GM12878 (cell line): ENCODE measurements around the gene FREY1. TPM values are rescaled to one million over a fixed set of nuclear protein-coding genes. Genes with fewer than 3 reads are reported as not detected.

ENCODE experiments used
- BCLAF1 ChIP-seq: fragments of 450-650 bp; IDR thresholded peaks from 2 replicates; pipeline ENCODE4 v1.6.1; 2017; ENCODE audit warnings: antibody characterized with exemption, mild to moderate bottlenecking, moderate library complexity
- EED ChIP-seq: sonication (generic); IDR thresholded peaks from 2 replicates; pipeline ENCODE4 v1.6.1; 2016; ENCODE audit warnings: antibody characterized with exemption, low read depth
- EGR1 ChIP-seq, 2 experiments: IDR thresholded peaks; 1 replicate in 1 of 2; 2 replicates in 1 of 2; pipeline ENCODE4 v1.6.1; 2011 to 2012; ENCODE audit warnings: low read depth in 2 of 2, low read length in 2 of 2, borderline replicate concordance in 1 of 2, mild to moderate bottlenecking in 1 of 2, moderate library complexity in 1 of 2
- ELK1 ChIP-seq: IDR thresholded peaks from 2 replicates; pipeline ENCODE4 v1.6.1; 2012; ENCODE audit warnings: low read depth, low read length, improper control_type of control experiment
- EZH2 ChIP-seq: IDR thresholded peaks from 2 replicates; pipeline ENCODE4 v1.6.1; 2012; ENCODE audit warnings: low read depth, mild to moderate bottlenecking, control low read depth, inconsistent platforms, low read length, borderline replicate concordance; ENCODE audit not compliant: control insufficient read depth
- IKZF2 ChIP-seq, 2 experiments: fragments of 450-650 bp; IDR thresholded peaks; 2 replicates each; pipeline ENCODE4 v1.6.1; 2017; ENCODE audit warnings: mild to moderate bottlenecking in 2 of 2, moderate library complexity in 2 of 2
- MTA2 ChIP-seq: fragments of 450-650 bp; IDR thresholded peaks from 2 replicates; pipeline ENCODE4 v1.6.1; 2016; ENCODE audit warnings: low read depth, mild to moderate bottlenecking, moderate library complexity
- NFIC ChIP-seq: IDR thresholded peaks from 2 replicates; pipeline ENCODE4 v1.6.1; 2012; ENCODE audit warnings: low read depth, mild to moderate bottlenecking, inconsistent platforms, low read length, moderate library complexity
- NR2C2 ChIP-seq: IDR thresholded peaks from 2 replicates; pipeline ENCODE4 v1.6.1; 2011; ENCODE audit warnings: borderline replicate concordance, low read depth; ENCODE audit not compliant: control insufficient read depth, insufficient read length
- PAX5 ChIP-seq: IDR thresholded peaks from 2 replicates; pipeline ENCODE4 v1.6.1; 2011; ENCODE audit warnings: low read depth, low read length, borderline replicate concordance
- RCOR1 ChIP-seq: conservative IDR thresholded peaks from 2 replicates; pipeline ENCODE4 v1.6.1; 2012; ENCODE audit warnings: low read depth, low read length, improper control_type of control experiment
- RELA ChIP-seq: fragments of 450-650 bp; IDR thresholded peaks from 2 replicates; pipeline ENCODE4 v1.8.0; 2014; ENCODE audit warnings: borderline replicate concordance; ENCODE audit not compliant: partially characterized antibody
- SIX5 ChIP-seq: IDR thresholded peaks from 2 replicates; pipeline ENCODE4 v1.6.1; 2011; ENCODE audit warnings: mild to moderate bottlenecking, low read depth, low read length, moderate library complexity; ENCODE audit not compliant: severe bottlenecking
- SMC3 ChIP-seq: IDR thresholded peaks from 2 replicates; pipeline ENCODE4 v1.6.1; 2011; ENCODE audit warnings: low read length, improper control_type of control experiment, borderline replicate concordance
- SREBF2 ChIP-seq: IDR thresholded peaks from 2 replicates; pipeline ENCODE4 v1.6.1; 2012; ENCODE audit warnings: mild to moderate bottlenecking, low read length
- STAT3 ChIP-seq: IDR thresholded peaks from 2 replicates; pipeline ENCODE4 v1.6.1; 2011; ENCODE audit warnings: low read depth, low read length, improper control_type of control experiment
- TARDBP ChIP-seq: IDR thresholded peaks from 2 replicates; pipeline ENCODE4 v1.6.1; 2016; ENCODE audit warnings: borderline replicate concordance
- USF1 ChIP-seq: IDR thresholded peaks from 2 replicates; pipeline ENCODE4 v1.6.1; 2011; ENCODE audit warnings: borderline replicate concordance, low read depth, mild to moderate bottlenecking, moderate library complexity, mixed read lengths, low read length; ENCODE audit not compliant: insufficient read depth; ENCODE audit errors: extremely low read length
- WRNIP1 ChIP-seq: IDR thresholded peaks from 2 replicates; pipeline ENCODE4 v1.6.1; 2011; ENCODE audit warnings: low read depth, low read length, improper control_type of control experiment, borderline replicate concordance
- ZNF217 ChIP-seq: fragments of 450-650 bp; IDR thresholded peaks from 2 replicates; pipeline ENCODE4 v1.6.1; 2017; ENCODE audit warnings: antibody characterized with exemption, mild to moderate bottlenecking
- ZNF274 ChIP-seq: IDR thresholded peaks from one replicate; pipeline ENCODE4 v1.8.0; 2011; ENCODE audit not compliant: insufficient read length, insufficient read depth
- ZNF687 ChIP-seq: fragments of 450-650 bp; IDR thresholded peaks from 2 replicates; pipeline ENCODE4 v1.6.1; 2017; ENCODE audit warnings: mild to moderate bottlenecking, moderate library complexity
- polyA plus RNA-seq, 11 experiments: library from polyadenylated mRNA; depleted of rRNA in 4 of 11; unstranded in 6 of 11; stranded (reverse) in 5 of 11; fragments of >200 nt; fragmentation: Nextera tagmentation in 4 of 11; fragmentation: Illumina TruSeq in 1 of 11; extraction: Ambion mirVana in 4 of 11; extraction: Trizol in 1 of 11; gene quantifications; 1 replicate in 1 of 11; 2 replicates in 10 of 11; pipeline versions ENCODE4 v1.2.1 to v1.2.3, GENCODE V29; 2011 to 2016; ENCODE audit warnings: inconsistent platforms in 2 of 11, missing spikeins in 2 of 11, low read depth in 1 of 11
- total RNA-seq, 4 experiments: library from RNA; depleted of rRNA in 3 of 4; stranded (reverse); fragments of >200 nt in 3 of 4; fragmentation: Illumina TruSeq in 1 of 4; extraction: Trizol in 1 of 4; gene quantifications; 2 replicates each; pipeline versions ENCODE4 v1.2.1 to v1.2.3, GENCODE V29; 2013 to 2021

Gene FREY1
- total and polyA plus RNA-seq, 10 of the 15 experiments (the other 5 are each of a cell fraction or from before 2014, with no cell fraction given): 0.13 to 1.7 (median 0.39) TPM; not detected in 3

GRCh38 chr11:45917623-45918330 is 10.7 kb upstream of the FREY1 start, which contains the start of gene PEX16 (continued):
- no peak for TF ChIP-seq BCLAF1
- no peak for TF ChIP-seq RCOR1
- peak; percentile 47; the same call in 1 of the 2 replicates for TF ChIP-seq ELK1
- no peak for TF ChIP-seq NFIC
- TF ChIP-seq MTA2: no peak
- TF ChIP-seq EED: no peak
- no peak for TF ChIP-seq EZH2
- peak; percentile 43 for TF ChIP-seq SIX5
- TF ChIP-seq EGR1 (IDR thresholded peaks at IDR 0.05; ENCODE audit: borderline replicate concordance in 1 of 2, low read depth in 2 of 2, low read length in 2 of 2): no peak
- TF ChIP-seq IKZF2 (IDR thresholded peaks at IDR 0.05): no peak
- no peak for TF ChIP-seq TARDBP
- TF ChIP-seq ZNF274: no peak
- TF ChIP-seq ZNF217: no peak
- TF ChIP-seq NR2C2: peak; percentile 86
- no peak for TF ChIP-seq USF1
- TF ChIP-seq WRNIP1: no peak
- no peak for TF ChIP-seq PAX5
- TF ChIP-seq SMC3: no peak
- peak; percentile 50; the same call in 1 of the 2 replicates for TF ChIP-seq ZNF687
- TF ChIP-seq RELA: peak; percentile 12
- no peak for TF ChIP-seq SREBF2
- TF ChIP-seq STAT3: no peak
